HEK293T (cell line): ENCODE results near the gene TUBA3E.
"Not testable (repeated sequence)": the region's sequence is repeated elsewhere in the genome, so short reads cannot be mapped to it uniquely, and the experiment has no call there.

ENCODE experiments used
- FOXA1 ChIP-seq: fragments of 450-650 bp; IDR thresholded peaks from 2 replicates; pipeline ENCODE4 v1.6.1; 2016; ENCODE audit warnings: mild to moderate bottlenecking
- FOXM1 ChIP-seq: fragments of 450-650 bp; IDR thresholded peaks from 2 replicates; pipeline ENCODE4 v1.6.1; 2017; ENCODE audit warnings: mild to moderate bottlenecking, borderline replicate concordance

GRCh38 chr2:130154423-130154770, 43.8 kb downstream of the TUBA3E start:
- not testable (repeated sequence) for TF ChIP-seq FOXA1, FOXM1
